ENCODE measurements around the gene PXDN.

GRCh38 chr2:1781291-1782080 is 37.2 kb upstream of the PXDN start:
- TF ChIP-seq CTCF (IDR thresholded peaks at IDR 0.05) = no peak
- TF ChIP-seq POLR2A (IDR thresholded peaks at IDR 0.05) = no peak
